NCI-H1930 (cell line): ENCODE results near the gene TCEANC.

Source experiments
- DNase-seq, 2 experiments: peaks; one replicate each; lab custom pipeline; 2025; lab: John Stamatoyannopoulos, UW

The TCEANC gene

GRCh38 chrX:13692771-13693231, 39.9 kb downstream of the TCEANC start:
- DNase-seq = no peak

DNA sequence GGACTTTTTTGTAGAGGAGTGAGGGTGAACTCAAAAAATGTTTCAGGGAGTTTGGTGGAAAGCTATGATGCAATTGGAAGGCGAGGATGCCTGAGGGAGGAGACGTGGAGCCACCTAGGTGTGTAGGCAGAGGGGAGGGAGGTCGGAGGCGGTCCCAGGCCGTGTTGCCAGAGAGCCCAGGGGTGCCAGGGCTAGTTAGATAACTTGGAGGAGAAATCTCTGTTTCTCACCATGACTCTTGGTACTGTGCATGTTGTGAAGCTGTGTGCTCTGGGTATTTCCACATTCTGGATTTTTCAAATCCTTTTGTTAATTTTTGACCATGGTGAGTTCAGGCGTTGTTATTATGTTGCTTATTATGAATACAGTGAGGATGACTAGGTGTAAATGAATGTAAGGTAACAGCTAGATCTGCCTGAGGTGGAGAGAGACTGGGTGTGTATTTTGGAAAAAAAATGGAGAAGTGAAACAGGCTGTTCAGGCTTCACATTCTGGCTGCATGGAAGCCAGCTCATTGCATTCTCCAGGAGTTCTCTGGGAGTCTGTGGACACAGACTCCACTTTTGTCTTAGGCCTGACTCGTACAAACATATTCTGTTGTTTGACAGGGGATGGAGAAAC, 40.5 kb downstream of the TCEANC start:
- no peak for DNase-seq

DNA sequence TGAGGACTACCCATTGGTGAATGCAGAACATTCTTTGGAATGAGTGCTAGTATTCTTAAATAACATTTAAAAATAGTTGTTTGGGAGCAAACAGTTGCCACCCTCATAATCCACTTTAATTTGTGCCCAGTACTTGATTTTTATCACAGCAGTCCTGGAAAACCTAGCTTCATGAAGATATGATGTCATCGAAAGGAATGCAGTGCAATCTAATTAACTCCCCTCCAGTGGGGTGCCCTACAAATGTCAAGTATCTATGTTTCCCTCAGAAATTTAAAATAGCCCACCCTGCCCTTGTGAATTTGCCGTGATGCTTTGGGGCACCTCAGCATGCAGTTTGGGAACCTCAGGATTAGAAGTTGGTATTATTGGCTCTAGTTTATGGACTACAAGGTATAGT, 41.4 kb downstream of the TCEANC start:
- no peak for DNase-seq

GRCh38 chrX:13694983-13695382, 42.0 kb downstream of the TCEANC start:
- DNase-seq = no peak

- DNase-seq = no peak
Observed at GRCh38 chrX:13695601-13696115, 42.7 kb downstream of the TCEANC start.

DNA sequence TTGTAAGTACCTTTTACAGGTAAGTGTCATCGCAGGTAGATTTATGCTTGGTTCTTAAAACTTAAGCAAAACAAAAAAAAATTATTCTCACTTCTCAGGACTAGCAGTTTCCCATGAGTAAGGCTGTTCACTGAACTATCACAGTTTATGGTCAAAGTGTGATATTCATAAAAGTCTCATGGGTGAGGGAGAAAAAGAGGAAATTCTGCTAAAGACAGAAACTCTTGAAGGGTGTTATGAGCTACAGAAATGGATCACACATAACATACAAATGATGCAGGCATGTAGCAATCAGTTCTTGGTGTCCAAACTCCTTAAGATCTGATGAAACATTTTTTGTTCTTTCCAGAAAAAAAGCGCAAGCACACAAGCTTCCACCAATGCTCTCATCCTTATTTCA, 44.5 kb downstream of the TCEANC start:
- DNase-seq = no peak

GRCh38 chrX:13697976-13698375, 45.0 kb downstream of the TCEANC start:
- no peak for DNase-seq

GRCh38 chrX:13698432-13698831, 45.5 kb downstream of the TCEANC start:
- no peak for DNase-seq

GRCh38 chrX:13699183-13699826, 46.4 kb downstream of the TCEANC start:
- DNase-seq = no peak

GRCh38 chrX:13700380-13700779, 47.4 kb downstream of the TCEANC start:
- no peak for DNase-seq

GRCh38 chrX:13702111-13702789, 49.3 kb downstream of the TCEANC start:
- no peak for DNase-seq

GRCh38 chrX:13703135-13703534, 50.2 kb downstream of the TCEANC start:
- DNase-seq = no peak

DNA sequence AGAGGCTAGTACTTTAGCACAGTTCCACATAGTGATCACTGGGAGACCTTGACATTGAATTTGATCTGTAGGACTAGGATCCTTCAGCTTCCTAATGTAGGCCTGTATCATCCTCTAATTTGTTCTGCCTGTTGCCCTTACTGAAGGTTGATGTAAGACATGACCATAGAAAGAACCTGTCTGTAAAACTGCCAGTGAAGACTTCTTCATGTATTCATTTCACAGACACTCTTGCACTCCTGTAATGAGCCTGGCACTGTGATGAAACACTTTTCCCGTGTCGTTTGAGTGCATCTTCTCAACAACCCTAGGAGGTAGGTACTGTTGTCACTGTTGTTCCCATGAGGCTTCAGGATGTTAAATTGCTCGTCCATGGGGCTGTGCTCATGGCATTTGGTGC, 50.6 kb downstream of the TCEANC start:
- no peak for DNase-seq

- no peak for DNase-seq
Observed at GRCh38 chrX:13711141-13711540, 58.2 kb downstream of the TCEANC start.
